ENCODE data around the gene SHISA5.

The SHISA5 gene

DNA sequence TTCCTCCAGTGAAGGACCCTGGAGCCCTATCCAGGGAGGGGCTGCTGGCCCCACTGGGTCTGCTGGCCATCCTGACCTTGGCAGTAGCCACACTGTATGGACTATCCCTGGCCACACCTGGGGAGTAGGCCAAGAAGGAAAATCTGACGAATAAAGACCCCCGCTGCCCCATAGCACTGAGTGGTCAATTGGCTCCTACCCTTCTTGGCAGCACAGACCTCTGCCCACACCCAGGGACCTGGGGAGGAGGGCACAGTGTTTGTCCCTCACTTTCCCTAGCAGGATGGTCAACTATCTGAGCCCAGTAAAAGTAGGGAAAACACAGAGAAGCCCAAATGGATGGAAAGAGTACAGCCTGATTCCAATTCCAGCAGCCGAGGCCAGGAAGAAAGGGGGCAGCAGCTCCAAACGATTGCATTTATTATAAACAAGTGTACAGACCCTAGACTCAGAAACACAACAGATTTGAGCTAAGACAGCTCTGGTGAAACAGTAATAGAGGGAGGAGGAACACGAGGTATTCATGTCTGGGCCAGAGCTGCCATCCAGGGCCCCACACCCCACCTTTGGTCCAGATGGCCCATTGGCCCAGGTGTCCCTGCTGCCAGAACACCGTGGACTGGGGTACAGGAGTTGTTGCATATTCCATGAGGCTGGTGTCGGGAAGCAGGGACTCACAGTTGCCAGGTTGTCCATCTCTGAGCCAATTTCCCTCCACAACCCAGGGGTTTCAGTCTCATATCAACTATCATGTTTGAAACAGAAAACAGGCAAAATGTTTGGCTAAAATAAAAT is 36.3 kb downstream of the SHISA5 start:
- H4K91ac ChIP-seq (ENCODE audit: low read depth, low read length, poor library complexity) = no peak overlapping the region
- WGBS, 2 donors (ENCODE audit: extremely low coverage in 2 of 2, insufficient read length in 2 of 2, insufficient replicate concordance in 1 of 2) = no CpG with 5 or more reads among the region's 7 CpGs

DNA sequence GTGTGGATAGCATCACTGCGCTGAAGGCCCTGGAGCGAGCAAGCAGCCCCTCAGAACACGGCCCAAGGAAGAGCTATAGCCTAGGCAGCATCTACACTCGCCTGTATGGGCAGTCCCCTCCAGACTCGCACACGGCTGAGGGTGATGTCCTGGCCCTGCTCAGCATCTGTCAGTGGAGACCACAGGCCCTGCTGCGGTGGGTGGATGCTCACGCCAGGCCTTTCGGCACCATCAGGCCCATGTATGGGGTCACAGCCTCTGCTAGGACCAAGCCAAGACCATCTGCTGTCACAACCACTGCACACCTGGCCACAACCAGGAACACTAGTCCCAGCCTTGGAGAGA is 36.9 kb downstream of the SHISA5 start:
- Histone ChIP-seq H4K8ac (ENCODE audit: low read depth, low read length) (no peak overlapping the region), H3K79me1 (ENCODE audit: low read depth, low read length) (peaks cover 12% of the 10 kb centered on the region), H3K4ac (ENCODE audit: low read length) (peak overlapping the region; percentile 98), H3K14ac (ENCODE audit: low read length) (peak overlapping the region; percentile 1), H4K91ac (ENCODE audit: low read depth, low read length, poor library complexity) (peak overlapping the region; percentile 77), H3K36me3 (replicated peaks in 1 of 2; ENCODE audit: control insufficient read depth in 2 of 2, insufficient read depth in 2 of 2, low read length in 2 of 2) (peaks cover 31 to 50% of the 10 kb centered on the region in 2 donors), H3K27me3 (ENCODE audit: control insufficient read depth in 3 of 3, insufficient read depth in 3 of 3, low read depth in 1 of 3, low read length in 3 of 3) (no peaks in the 10 kb centered on the region), H2AK5ac (ENCODE audit: low read depth, low read length) (peak overlapping the region; percentile 98), H2BK120ac (ENCODE audit: low read depth, low read length) (peak overlapping the region; percentile 49), H2BK15ac (ENCODE audit: low read length) (peak overlapping the region; percentile 90), H3K4me1 (ENCODE audit: control insufficient read depth in 2 of 2, insufficient read depth in 1 of 2, low read depth in 1 of 2, low read length in 2 of 2) (peaks cover 21 to 22% of the 10 kb centered on the region in 2 donors), H2BK12ac (ENCODE audit: low read length) (no peak overlapping the region), H3K9ac (ENCODE audit: low read depth, low read length, poor library complexity) (no peak overlapping the region), H3K4me2 (ENCODE audit: insufficient read depth, low read length, poor library complexity, severe bottlenecking) (no peak overlapping the region), H3K9me3 (replicated peaks in 1 of 2; ENCODE audit: control insufficient read depth in 2 of 2, insufficient read depth in 1 of 2, low read depth in 1 of 2, low read length in 2 of 2) (no peaks in the 10 kb centered on the region), H3K4me3 (ENCODE audit: low read length in 2 of 2) (peak overlapping the region in 1 of 2 donors; percentile 51), H3K18ac (ENCODE audit: low read length) (peak overlapping the region; percentile 74), H3K27ac (replicated peaks; ENCODE audit: low read length) (peak overlapping the region; percentile 98), H2AFZ (ENCODE audit: low read length) (no peak overlapping the region), H2BK5ac (ENCODE audit: low read length) (peak overlapping the region; percentile 100), H3K23ac (ENCODE audit: low read depth, low read length, poor library complexity) (peak overlapping the region; percentile 92)
- no CpG with 5 or more reads among the region's 9 CpGs for whole genome bisulfite sequencing, 2 donors (ENCODE audit: extremely low coverage in 2 of 2, insufficient read length in 2 of 2, insufficient replicate concordance in 1 of 2)
- no peak for DNase-seq (ENCODE audit: low spot score)

More for the DNA sequence above, 36.3 kb downstream of the SHISA5 start:
- H3K4me3 ChIP-seq (ENCODE audit: low read length in 2 of 2) = no peak overlapping the region
- no peak overlapping the region for H3K9ac ChIP-seq (ENCODE audit: low read depth, low read length, poor library complexity)
- H2AK5ac ChIP-seq (ENCODE audit: low read depth, low read length) = no peak overlapping the region
- no peak overlapping the region for H2BK5ac ChIP-seq (ENCODE audit: low read length)
- H3K36me3 ChIP-seq (replicated peaks in 1 of 2; ENCODE audit: control insufficient read depth in 2 of 2, insufficient read depth in 2 of 2, low read length in 2 of 2) = peaks cover 31 to 50% of the 10 kb centered on the region in 2 donors
- H3K18ac ChIP-seq (ENCODE audit: low read length) = no peak overlapping the region
- peaks cover 12% of the 10 kb centered on the region for H3K79me1 ChIP-seq (ENCODE audit: low read depth, low read length)
- DNase-seq (ENCODE audit: low spot score) = no peak
- H3K4me2 ChIP-seq (ENCODE audit: insufficient read depth, low read length, poor library complexity, severe bottlenecking) = no peak overlapping the region
- H3K4me1 ChIP-seq (ENCODE audit: control insufficient read depth in 2 of 2, insufficient read depth in 1 of 2, low read depth in 1 of 2, low read length in 2 of 2) = peaks cover 21 to 22% of the 10 kb centered on the region in 2 donors
- H3K27me3 ChIP-seq (ENCODE audit: control insufficient read depth in 3 of 3, insufficient read depth in 3 of 3, low read depth in 1 of 3, low read length in 3 of 3) = no peaks in the 10 kb centered on the region
- H3K27ac ChIP-seq (replicated peaks; ENCODE audit: low read length) = no peak overlapping the region
- no peak overlapping the region for H4K8ac ChIP-seq (ENCODE audit: low read depth, low read length)
- no peaks in the 10 kb centered on the region for H3K9me3 ChIP-seq (replicated peaks in 1 of 2; ENCODE audit: control insufficient read depth in 2 of 2, insufficient read depth in 1 of 2, low read depth in 1 of 2, low read length in 2 of 2)
- H3K23ac ChIP-seq (ENCODE audit: low read depth, low read length, poor library complexity) = peak overlapping the region; percentile 92
- H2BK15ac ChIP-seq (ENCODE audit: low read length) = no peak overlapping the region
- peak overlapping the region; percentile 49 for H2BK120ac ChIP-seq (ENCODE audit: low read depth, low read length)
- H3K4ac ChIP-seq (ENCODE audit: low read length) = no peak overlapping the region
- H2BK12ac ChIP-seq (ENCODE audit: low read length) = no peak overlapping the region
- H2AFZ ChIP-seq (ENCODE audit: low read length) = no peak overlapping the region
- H3K14ac ChIP-seq (ENCODE audit: low read length) = no peak overlapping the region

DNA sequence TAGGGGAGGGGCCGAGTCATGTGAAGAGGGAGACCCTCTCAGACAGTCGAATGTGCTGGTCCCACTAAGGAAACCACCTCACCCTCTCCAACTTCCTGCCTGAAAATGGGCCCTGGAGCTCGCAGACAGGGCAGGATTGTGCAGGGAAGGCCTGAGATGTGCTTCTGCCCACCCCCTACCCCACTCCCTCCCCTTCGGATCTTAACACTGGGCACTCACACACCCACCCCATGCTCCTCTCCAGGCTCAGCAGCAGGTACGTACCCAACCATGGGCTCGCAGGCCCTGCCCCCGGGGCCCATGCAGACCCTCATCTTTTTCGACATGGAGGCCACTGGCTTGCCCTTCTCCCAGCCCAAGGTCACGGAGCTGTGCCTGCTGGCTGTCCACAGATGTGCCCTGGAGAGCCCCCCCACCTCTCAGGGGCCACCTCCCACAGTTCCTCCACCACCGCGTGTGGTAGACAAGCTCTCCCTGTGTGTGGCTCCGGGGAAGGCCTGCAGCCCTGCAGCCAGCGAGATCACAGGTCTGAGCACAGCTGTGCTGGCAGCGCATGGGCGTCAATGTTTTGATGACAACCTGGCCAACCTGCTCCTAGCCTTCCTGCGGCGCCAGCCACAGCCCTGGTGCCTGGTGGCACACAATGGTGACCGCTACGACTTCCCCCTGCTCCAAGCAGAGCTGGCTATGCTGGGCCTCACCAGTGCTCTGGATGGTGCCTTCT is 37.4 kb downstream of the SHISA5 start:
- Histone ChIP-seq H3K9me3 (replicated peaks in 1 of 2; ENCODE audit: control insufficient read depth in 2 of 2, insufficient read depth in 1 of 2, low read depth in 1 of 2, low read length in 2 of 2) (no peaks in the 10 kb centered on the region), H3K4me1 (ENCODE audit: control insufficient read depth in 2 of 2, insufficient read depth in 1 of 2, low read depth in 1 of 2, low read length in 2 of 2) (peaks cover 21 to 22% of the 10 kb centered on the region in 2 donors), H2AFZ (ENCODE audit: low read length) (peak overlapping the region; percentile 70), H3K27ac (replicated peaks; ENCODE audit: low read length) (peak overlapping the region; percentile 98), H3K18ac (ENCODE audit: low read length) (peak overlapping the region; percentile 98), H2AK5ac (ENCODE audit: low read depth, low read length) (peak overlapping the region; percentile 98), H3K14ac (ENCODE audit: low read length) (peak overlapping the region; percentile 94), H4K91ac (ENCODE audit: low read depth, low read length, poor library complexity) (peak overlapping the region; percentile 97), H3K4ac (ENCODE audit: low read length) (peak overlapping the region; percentile 98), H2BK15ac (ENCODE audit: low read length) (peak overlapping the region; percentile 90), H3K4me3 (ENCODE audit: low read length in 2 of 2) (peak overlapping the region in 1 of 2 donors; percentile 51), H3K27me3 (ENCODE audit: control insufficient read depth in 3 of 3, insufficient read depth in 3 of 3, low read depth in 1 of 3, low read length in 3 of 3) (no peaks in the 10 kb centered on the region), H3K36me3 (replicated peaks in 1 of 2; ENCODE audit: control insufficient read depth in 2 of 2, insufficient read depth in 2 of 2, low read length in 2 of 2) (peaks cover 31 to 50% of the 10 kb centered on the region in 2 donors), H4K8ac (ENCODE audit: low read depth, low read length) (no peak overlapping the region), H3K9ac (ENCODE audit: low read depth, low read length, poor library complexity) (peak overlapping the region; percentile 85), H2BK12ac (ENCODE audit: low read length) (peak overlapping the region; percentile 91), H3K23ac (ENCODE audit: low read depth, low read length, poor library complexity) (peak overlapping the region; percentile 92), H2BK5ac (ENCODE audit: low read length) (peak overlapping the region; percentile 100), H3K79me1 (ENCODE audit: low read depth, low read length) (peaks cover 12% of the 10 kb centered on the region), H2BK120ac (ENCODE audit: low read depth, low read length) (peak overlapping the region; percentile 98), H3K4me2 (ENCODE audit: insufficient read depth, low read length, poor library complexity, severe bottlenecking) (no peak overlapping the region)
- WGBS, 2 donors (ENCODE audit: extremely low coverage in 2 of 2, insufficient read length in 2 of 2, insufficient replicate concordance in 1 of 2) = no CpG with 5 or more reads among the region's 19 CpGs
- no peak for DNase-seq (ENCODE audit: low spot score)
